Measurements from ENCODE around the gene PLCH1.

- TF ChIP-seq CTCF (IDR thresholded peaks at IDR 0.05 in 2 of 3, conservative IDR thresholded peaks at IDR 0.05 in 1 of 3; ENCODE audit: borderline replicate concordance in 1 of 3, insufficient read depth in 1 of 3, low read depth in 2 of 3, low read length in 2 of 3) (no peak), POLR2A (IDR thresholded peaks at IDR 0.05; ENCODE audit: borderline replicate concordance, extremely low read depth, insufficient read depth, insufficient read length) (no peak), POLR2AphosphoS5 (IDR thresholded peaks at IDR 0.05; ENCODE audit: low read depth, low read length) (no peak)
Observed at GRCh38 chr3:155676252-155676981, 68.5 kb downstream of the PLCH1 start.
